ENCODE results near the gene SLC2A9.

SLC2A9 gene

GRCh38 chr4:9921326-9921725 lies 100.0 kb downstream of the SLC2A9 start:
- ChIA-PET POLR2A (no interaction called here), CTCF (interaction anchor here (1.3 kb wide), 1 partner anchor 93 kb away, joined by 3 read pairs; no protein-coding TSS in a partner anchor)
- TF ChIP-seq, protein P1, sequence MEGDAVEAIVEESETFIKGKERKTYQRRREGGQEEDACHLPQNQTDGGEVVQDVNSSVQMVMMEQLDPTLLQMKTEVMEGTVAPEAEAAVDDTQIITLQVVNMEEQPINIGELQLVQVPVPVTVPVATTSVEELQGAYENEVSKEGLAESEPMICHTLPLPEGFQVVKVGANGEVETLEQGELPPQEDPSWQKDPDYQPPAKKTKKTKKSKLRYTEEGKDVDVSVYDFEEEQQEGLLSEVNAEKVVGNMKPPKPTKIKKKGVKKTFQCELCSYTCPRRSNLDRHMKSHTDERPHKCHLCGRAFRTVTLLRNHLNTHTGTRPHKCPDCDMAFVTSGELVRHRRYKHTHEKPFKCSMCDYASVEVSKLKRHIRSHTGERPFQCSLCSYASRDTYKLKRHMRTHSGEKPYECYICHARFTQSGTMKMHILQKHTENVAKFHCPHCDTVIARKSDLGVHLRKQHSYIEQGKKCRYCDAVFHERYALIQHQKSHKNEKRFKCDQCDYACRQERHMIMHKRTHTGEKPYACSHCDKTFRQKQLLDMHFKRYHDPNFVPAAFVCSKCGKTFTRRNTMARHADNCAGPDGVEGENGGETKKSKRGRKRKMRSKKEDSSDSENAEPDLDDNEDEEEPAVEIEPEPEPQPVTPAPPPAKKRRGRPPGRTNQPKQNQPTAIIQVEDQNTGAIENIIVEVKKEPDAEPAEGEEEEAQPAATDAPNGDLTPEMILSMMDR (IDR thresholded peaks at IDR 0.05; ENCODE audit: control extremely low read depth, extremely low read depth, low read depth, missing control alignments) = no peak
- DNase-seq (ENCODE audit: extremely low spot score) = no peak

- ChIA-PET CTCF (interaction anchor here (1.3 kb wide), 1 partner anchor 94 kb away, joined by 3 read pairs; no protein-coding TSS in a partner anchor), POLR2A (no interaction called here)
- TF ChIP-seq, protein P1 (IDR thresholded peaks at IDR 0.05; ENCODE audit: control extremely low read depth, extremely low read depth, low read depth, missing control alignments) = no peak
- no peak for DNase-seq (ENCODE audit: extremely low spot score)
Measured at GRCh38 chr4:9920029-9920428, 101.3 kb downstream of the SLC2A9 start.

GRCh38 chr4:9919047-9919446 lies 102.2 kb downstream of the SLC2A9 start:
- TF ChIP-seq, protein P1 (IDR thresholded peaks at IDR 0.05; ENCODE audit: control extremely low read depth, extremely low read depth, low read depth, missing control alignments) = no peak
- ChIA-PET CTCF (interaction anchor here (0.9 to 2.1 kb wide), 4 partner anchors 11 to 51 kb away, joined by 3 to 6 read pairs (median 3); no protein-coding TSS in a partner anchor), POLR2A (no interaction called here)
- DNase-seq (ENCODE audit: extremely low spot score) = no peak

DNA sequence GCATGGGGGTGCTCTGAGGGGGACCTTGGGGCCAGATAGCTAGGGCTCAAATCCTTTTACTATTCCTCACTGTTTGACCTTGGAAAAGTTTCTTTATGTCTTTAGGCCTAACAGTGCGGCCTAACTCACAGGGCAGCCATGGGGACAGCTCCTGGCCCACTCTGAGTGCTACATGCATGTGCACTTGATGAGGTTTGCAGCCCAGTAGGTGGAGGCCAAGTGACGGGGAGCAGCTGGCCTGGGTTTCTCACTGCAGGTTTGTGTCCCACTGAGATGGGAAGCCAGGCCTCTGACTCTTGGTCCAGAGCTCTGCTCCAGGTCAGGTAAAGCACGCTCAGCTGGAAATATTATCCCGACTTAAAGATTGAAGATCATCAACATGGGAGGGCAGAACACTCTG lies 102.8 kb downstream of the SLC2A9 start:
- DNase-seq (ENCODE audit: extremely low spot score) = no peak
- POLR2A ChIA-PET = no interaction called here
- CTCF ChIA-PET = interaction anchor here (0.9 to 2.1 kb wide), 5 partner anchors 11 to 96 kb away, joined by 3 to 6 read pairs (median 3); no protein-coding TSS in a partner anchor
- TF ChIP-seq, protein P1 (IDR thresholded peaks at IDR 0.05; ENCODE audit: control extremely low read depth, extremely low read depth, low read depth, missing control alignments) = no peak

GRCh38 chr4:9916937-9917336 lies 104.4 kb downstream of the SLC2A9 start:
- DNase-seq (ENCODE audit: extremely low spot score) = no peak
- ChIA-PET POLR2A (no interaction called here), CTCF (interaction anchor here (1.2 to 1.8 kb wide), 2 partner anchors 9 to 17 kb away, joined by 3 to 4 read pairs; no protein-coding TSS in a partner anchor)
- TF ChIP-seq, protein P1 (IDR thresholded peaks at IDR 0.05; ENCODE audit: control extremely low read depth, extremely low read depth, low read depth, missing control alignments) = no peak

- TF ChIP-seq, protein P1 (IDR thresholded peaks at IDR 0.05; ENCODE audit: control extremely low read depth, extremely low read depth, low read depth, missing control alignments) = no peak
- no peak for DNase-seq (ENCODE audit: extremely low spot score)
- ChIA-PET CTCF (interaction anchor here (1.8 kb wide), 1 partner anchor 18 kb away, joined by 4 read pairs; no protein-coding TSS in a partner anchor), POLR2A (no interaction called here)
Measured at GRCh38 chr4:9916346-9916745, 105.0 kb downstream of the SLC2A9 start.
